HK-2 (cell line): ENCODE data around the gene ALDH3A2.
"Not testable (repeated sequence)": the region's sequence is repeated elsewhere in the genome, so short reads cannot be mapped to it uniquely, and the experiment has no call there.

Experiments
- DNase-seq: peaks from one replicate; pipeline ENCODE4 v3.0.0-alpha.2; 2018; ENCODE audit not compliant: unreplicated experiment

Gene ALDH3A2

DNA sequence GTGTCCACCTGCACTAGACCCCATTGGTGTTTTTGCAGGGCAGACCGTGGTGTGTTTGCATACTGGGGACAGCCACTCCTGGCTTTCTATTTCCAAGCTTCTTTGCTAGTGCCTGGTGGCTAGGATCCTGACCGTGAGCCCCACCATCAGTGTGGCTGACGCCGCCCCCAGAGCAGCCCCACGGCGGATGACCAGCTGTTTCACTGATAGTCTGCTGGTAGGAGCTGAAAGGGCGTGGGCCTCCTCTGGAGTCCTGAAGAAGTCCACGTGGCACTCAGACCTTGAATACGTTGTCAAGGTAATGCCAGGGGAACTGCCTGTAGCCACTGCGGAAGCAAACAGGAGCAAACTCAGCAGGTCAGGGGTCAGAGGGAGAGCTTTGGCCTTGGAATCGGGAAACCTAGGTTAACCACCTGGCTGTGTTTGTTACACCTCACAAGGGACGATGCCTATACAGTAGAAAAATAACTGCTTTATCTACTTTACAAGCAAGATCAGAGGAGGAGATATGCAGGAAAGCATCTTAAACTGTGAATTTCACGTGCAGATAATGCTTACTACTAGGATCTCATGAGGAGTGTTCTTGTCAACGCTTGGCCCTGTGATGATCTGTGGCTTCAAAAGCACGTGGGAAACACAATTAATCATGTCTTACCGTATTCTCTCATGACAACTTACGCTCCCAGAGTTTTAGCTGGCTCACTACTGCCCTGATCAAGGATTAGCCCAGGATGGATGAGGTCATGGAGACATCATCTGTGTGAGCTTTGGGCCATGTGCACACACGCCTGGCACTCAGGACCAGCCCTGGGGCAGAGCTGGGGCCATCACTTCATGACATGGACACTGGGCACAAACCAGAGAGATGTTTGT lies 30.3 kb downstream of the ALDH3A2 start:
- no peak for DNase-seq

DNA sequence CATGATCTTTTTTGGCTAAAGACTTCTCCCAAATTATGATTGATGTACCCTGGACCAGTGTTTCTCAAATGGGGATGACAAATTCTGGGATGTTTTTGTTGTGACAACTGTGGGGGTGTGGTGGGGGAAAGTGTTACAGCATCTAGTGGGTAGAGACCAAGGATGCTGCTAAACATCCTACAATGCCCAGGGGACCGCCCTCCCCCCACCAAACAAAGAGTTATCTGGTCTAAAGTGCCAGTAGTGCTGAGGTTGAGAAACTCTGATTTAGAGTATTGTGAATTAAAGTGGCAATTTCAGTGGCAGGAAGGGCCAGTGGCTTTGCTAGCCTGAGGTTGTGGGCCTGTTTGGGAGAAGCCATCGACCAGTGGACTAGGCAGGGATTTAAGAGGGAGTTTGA lies 34.6 kb downstream of the ALDH3A2 start:
- DNase-seq: no peak

DNA sequence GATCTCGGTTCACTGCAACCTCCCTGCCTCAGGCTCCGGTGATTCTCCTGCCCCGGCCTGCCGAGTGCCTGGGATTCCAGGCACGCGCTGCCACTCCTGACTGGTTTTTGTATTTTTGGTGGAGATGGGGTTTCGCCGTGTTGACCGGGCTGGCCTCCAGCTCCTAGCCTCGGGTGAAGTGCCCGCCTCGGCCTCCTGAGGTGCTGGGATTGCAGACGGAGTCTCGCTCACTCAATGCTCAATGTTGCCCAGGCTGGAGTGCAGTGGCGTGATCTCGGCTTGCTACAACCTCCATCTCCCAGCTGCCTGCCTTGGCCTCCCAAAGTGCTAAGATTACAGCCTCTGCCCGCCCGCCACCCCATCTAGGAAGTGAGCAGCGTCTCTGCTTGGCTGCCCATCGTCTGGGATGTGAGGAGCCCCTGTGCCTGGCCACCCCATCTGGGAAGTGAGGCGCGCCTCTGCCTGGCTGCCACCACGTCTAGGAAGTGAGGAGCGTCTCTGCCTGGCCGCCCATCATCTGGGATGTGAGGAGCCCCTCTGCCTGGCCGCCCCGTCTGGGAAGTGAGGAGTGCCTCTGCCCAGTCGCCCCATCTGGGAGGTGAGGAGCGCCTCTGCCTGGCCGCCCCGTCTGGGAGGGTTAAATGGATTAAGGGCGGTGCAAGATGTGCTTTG lies 36.5 kb downstream of the ALDH3A2 start:
- not testable (repeated sequence) for DNase-seq

DNA sequence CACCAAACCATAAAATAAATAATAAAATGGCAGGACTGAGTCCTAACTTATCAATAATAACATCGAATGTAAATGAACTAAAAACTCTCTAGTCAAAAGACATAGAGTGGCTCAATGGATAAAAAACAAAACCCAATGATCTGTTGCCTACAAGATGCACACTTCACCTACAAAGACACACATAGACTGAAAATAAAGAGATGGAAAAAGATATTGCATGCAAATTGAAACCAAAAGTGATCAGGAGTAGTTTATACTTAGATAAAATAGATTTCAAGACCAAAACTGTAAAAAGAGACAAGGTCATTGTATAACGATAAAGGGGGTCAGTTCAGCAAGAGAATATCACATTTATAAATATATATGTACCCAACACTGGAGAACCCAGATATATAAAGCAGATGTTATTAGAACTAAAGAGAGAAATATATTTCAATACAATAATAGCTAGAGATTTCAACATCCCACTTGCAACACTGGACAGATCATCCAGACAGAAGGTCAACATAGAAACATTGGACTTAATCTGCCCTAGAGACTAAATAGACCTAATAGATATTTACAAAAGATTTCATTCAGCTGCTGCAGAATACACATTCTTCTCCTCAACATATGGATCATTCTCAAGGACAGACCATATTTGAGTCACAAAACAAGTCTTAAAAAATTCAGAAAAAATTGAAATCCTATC lies 38.0 kb downstream of the ALDH3A2 start:
- DNase-seq: no peak

DNA sequence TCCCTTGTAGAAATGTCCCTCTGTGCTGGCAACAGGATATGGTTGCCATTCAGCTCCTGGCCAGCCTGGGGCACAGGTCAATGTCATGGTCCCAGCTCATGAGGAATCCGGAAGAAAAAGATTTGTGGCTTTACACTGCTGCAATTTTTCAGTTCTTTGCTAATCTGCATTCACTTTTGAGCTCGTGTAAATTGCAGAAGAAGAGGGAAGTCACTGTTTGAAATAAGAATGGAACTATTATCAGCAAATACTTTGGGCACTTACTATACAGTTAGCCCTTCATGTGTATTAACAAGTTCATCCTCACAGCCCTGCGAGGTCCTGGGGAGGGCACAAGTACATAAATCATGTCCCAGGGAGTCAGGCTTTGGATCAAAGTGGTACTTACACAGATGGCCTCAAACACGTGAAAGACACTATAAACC lies 53.7 kb downstream of the ALDH3A2 start:
- no peak for DNase-seq

DNA sequence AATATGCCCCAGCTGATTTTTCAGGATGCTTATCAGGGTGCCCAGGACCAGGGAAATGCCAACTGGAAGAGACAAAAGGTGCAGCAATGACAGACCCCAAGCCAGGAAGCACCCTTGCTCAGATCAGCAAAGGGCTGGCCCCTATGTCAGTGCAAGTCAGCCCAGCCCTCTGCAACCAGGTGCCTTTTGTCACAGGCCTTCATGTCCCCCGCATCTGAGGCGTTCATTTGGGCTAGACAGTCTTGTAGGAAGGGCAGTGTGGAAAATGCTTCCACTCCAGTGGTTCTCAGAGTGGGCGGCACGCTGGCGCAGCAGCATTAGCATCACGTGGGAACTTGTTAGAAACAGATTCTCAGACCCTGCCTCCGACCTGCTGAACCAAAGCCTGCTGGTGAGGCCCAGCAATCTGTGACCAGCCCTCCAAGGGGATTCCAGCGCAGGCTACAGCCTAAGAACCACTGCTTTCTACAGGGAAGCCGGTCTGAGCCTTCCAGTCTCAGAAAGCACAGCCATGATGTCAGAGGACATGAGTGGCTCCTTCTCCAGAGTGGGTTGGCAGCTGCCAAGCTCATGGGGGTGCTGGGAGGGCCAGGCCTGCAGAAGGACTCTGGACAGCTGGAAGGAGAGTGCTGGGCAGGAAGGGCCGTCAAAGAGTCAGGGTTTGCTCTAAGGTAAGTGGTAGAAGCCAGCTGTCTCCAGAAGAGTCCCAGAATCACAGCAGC lies 54.7 kb downstream of the ALDH3A2 start:
- DNase-seq: no peak

DNA sequence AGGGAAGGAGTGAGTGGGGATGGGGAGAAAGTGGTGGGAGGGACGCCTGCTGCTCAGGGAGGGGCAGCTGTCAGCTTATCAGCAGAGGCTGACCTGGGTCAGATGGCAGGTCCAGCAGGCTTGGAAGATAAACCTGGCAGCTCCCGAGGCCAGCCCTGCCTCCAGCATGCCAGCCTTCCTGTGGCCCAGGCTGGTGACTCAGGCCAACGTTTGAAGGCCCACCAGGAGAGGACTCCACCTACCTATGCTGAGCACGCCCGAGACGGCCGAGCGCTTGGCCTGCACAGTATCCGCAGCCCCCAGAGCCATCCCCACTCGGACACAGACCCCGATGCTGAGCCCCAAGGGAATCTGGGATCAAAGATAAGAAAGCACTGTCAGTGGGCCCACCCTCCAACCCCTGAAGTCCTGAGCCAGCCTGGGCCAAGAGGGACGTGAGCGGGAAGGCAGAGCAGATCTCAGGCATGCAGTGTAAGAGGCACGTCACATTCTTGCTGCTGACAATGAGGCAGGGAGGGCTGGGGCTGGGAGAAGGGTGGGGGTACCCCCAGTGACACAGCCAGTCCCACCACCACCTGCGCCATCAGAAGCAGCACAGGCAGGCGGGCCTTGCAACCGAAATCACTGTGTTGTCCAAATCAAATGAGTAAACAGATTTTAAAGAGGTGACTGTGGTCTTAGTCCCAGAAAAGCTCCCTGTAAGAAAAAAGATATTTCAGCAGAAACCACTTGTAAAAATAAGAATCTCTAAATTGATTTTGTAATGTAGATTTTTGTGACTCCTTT lies 55.5 kb downstream of the ALDH3A2 start:
- no peak for DNase-seq

DNA sequence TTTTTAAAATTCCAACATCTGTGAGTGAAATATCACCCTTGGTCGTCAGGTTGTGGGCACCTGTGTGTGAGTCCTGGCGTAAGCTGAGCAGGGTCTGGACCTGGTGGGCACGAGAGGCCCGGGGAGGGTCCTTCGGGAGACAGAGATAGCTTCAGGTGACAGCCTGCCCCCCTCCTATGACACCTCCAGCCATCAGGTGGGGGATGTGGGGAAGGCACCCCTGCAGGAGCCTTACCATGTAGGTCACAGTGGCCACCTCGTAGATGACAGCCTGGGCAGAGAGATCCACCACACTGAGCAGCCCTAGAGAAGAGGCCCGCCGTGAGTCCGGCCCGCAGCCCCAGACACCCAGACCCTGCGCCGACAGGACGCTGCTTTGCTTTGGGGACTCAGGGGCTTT lies 56.6 kb downstream of the ALDH3A2 start:
- DNase-seq: no peak

DNA sequence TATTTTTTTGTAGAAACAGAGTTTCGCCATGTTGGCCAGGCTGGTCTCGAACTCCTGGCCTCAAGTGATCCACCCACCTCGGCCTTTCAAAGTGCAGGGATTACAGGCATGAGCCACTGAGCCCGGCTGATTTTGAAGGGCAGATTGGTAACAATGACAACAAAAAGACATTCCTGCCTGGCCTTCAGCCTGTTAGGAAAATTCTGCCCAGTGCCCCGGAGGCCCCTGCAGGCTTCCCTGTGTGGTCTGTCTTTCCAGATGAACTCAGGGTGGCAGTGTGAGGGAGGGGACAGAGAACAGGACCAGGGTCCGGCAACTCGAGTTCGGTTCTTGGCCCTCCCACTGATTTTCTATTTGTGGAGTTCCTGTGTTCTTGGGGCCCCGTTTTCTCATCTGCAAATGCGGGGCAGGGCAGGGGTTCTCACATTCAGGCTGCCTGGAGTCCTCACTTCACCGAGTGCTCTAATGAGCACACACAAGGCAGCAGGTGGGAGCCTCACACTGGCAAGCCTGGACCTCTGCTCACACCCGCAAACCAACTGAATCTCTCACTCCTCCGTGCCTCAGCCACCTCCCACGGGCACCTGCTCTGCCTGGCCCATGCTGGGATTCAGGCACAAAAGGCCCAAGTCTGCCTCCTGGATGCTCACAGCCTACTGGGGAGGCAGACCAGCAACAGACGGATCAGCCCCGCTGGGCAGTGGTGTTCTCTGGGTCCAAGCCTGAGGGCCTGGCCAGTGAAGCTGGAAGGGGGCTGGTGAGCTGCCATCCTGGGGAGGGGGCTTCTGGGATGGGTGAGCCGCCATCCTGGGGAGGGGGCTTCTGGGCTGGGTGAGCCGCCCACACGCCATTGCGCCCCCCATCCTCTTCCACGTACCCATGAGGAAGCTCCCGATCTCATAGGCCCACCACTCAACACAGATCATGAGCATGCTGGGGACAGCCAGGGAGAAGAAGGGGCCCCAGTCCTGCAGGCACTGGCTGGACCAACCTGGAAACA lies 57.5 kb downstream of the ALDH3A2 start:
- no peak for DNase-seq

DNA sequence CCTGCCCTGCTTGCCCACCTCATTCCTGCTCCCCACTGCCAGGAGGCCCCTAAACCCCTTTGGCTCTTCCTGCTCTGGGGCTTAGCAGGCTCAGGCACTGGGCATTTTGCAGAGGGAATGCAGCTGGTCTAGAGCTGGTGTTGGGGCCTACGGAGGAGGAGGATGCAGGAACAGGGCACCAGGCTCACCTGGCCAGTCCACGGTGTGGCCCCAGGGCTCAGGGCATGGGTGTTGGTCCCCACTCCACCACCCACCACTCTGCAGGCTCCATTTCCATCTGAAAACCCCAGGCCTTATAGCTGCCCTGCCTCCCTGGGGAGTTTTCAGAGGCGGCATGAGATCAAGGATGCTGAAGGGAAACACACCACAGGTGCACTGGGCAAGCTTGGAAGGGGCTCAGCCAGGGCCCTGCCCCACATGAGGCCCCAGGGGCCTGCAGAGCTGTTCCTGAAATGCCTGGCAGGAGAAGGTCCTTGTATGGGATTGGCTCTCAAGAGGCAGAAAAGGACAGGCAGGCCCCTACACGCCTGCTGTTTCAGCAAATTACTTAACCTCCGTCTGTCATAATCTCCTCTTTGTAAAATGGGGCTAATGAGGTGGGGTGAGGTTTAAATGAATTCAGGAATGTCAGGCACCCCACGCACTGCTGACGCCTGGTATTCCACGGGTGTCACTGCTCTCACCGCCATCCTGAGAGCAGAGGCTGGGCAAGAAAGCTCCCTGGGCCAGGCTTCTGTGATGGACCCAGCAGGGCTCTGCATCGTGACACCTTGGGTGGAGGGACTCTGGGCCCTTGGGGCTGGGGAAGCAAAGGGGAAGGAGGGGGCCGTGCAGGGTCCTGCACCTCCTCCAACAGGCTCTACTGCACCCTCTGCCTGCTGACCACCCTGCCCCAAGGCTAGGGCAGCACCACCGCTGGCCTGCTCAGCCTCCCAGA lies 58.5 kb downstream of the ALDH3A2 start:
- DNase-seq: no peak

DNA sequence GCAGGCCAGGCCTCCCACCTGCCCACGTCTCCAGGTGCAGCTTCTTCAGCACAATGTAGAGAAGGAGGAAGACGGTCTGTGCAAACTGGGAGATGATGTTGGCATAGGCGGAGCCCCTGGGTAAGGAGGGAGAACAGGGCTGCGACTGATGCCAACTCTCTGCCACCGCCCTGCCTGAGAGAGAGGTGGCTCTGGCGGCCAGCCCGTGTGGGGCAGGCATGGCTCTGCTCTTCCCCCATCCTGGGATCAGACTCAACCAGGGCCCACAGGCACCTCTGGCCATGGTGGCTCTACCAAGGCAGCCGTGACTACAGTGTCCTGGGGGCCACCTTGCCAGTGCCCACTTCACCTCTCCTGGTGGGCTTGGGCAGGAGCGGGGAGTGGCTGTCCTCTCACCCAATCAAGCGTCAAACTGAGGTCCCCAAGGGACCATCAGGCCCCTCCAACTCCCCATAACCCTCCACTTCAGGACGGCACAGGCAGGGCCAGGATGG lies 59.2 kb downstream of the ALDH3A2 start:
- DNase-seq: no peak

DNA sequence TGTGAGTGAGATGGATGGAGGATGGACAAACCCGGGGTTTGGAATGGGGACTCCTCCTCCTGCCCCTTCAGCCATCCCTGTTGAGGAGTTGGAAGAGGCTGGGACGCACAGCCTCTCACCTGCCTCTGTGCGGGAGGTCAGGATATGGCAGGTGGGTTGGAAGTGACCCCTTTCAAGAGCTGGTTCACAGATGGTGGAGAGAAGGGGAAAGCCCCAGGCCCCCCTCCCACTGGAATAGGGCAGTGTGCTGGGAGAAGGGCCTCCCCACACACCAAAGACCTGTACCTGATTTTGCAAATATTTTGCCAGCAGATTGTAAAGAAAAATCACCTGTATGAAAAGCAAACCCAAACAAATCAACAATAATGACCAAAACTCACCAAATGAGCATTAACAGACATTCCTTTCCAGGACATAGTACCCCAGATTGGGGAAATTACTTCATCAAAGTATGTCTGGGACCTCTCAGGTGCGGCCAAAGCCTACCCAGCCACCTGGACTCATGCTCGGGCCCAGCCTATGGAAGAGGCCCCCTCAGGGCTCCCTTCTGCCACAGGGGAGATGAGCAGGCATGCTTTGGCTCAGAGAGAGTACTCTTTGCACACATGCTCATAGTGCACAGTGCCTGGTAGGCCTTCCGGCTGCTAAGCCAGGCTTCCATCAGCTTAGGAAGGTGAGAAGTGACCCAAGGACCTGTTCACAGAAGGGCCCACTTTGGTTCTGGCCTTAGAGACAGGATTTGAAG lies 60.1 kb downstream of the ALDH3A2 start:
- DNase-seq: no peak

DNA sequence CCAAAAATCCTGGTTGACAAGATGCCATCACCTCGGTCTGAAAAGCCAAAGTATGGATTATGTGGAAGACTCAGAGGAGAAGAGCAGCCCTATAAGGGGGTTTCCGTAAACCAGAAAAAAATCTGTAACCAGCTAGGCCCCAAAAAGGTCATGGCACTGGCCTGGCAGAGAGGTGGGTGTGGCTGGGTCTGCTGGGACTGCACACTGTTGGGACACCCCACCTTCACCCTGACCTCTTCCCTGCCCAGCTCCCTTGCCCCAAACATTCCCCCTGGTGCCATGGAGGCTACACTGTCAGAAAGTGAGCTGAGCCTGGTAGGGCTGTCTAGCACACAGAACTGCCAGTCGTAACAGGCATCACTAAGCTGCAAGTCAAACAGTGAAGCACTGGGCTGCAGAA lies 61.3 kb downstream of the ALDH3A2 start:
- DNase-seq: no peak

DNA sequence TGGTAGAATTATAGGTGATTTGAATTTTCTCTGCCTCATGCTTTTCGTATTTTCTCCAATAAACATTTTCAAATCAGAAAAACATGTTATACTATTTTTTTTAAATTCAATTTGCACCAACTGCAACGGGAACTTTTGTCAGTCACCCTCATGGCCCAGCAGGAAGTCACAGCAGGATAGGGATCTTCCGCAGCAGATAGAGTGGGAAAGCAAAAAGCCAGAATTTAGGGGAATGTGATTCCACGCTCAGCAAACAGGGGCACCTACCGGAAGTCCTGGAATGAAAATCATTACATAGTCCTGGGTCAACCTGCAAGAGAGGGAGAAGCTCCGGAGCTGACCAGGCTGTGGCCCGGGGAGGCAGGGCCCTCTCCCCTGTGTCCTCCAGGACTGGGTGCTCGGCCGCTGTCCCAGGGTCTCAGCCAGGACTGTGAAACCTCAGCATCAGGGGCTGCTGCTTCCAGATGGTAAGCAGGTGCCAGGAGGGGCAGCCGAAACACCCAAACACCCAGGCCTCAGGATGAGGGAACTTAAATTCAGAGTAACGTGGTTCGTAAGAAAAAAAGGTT lies 64.0 kb downstream of the ALDH3A2 start:
- no peak for DNase-seq

DNA sequence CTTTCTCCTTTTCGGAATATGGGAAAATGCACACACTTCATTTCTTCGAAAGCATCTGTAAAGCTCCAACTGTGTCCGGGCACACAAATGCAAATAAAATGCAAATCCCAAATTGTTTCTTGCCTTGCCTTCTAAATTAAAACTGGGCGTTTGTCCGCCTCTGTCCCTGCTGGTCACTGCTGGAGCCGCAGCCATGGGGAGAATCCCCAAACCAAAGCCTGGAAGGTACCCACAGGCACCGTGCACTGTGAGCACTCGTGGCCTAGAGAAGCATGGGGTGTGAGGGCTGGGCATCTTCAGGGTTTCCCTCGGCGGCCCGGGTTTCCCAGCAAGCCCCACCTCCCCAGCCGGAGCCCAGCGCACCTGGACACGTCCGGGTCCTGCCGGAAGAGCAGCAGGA lies 64.9 kb downstream of the ALDH3A2 start:
- DNase-seq: no peak

DNA sequence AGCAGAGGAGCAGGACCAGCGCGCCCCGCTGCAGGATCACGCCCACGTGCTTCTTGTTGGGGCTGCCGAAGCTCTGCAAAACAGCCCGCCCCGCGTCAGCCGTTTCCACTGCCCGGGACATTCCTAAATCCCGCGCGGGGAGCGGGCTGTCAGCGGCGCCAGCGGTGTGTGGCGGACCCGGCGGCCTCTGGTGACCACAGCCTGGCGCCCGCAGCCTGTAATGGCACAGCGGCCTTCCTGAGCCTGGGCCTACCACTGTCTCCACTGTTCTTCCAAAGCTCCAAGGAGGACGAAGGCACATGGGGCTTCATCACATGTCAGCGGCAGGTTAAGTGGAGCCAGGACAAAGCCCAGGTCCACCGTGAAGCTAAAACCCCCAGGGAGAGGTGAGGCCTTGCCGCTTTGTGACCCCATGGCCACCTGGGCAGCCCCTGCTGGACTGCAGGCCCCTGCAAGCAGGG lies 65.4 kb downstream of the ALDH3A2 start:
- no peak for DNase-seq
